CD14-positive monocyte (primary cell): Measurements from ENCODE around the gene RHOF. TPM values are rescaled to one million over a fixed set of nuclear protein-coding genes. Genes with fewer than 3 reads are reported as not detected.
A peak's percentile ranks its signal among the peaks of the same experiment; 100 is the strongest.

ENCODE experiments used
- DNase-seq, 3 donors: peaks; one replicate each; pipeline ENCODE4 v3.0.0-alpha.2; 2011 to 2022
- H2AFZ ChIP-seq: 2 replicates; pipeline ENCODE4 v1.6.0; 2012; ENCODE audit warnings: mild to moderate bottlenecking, low read depth, low read length, inconsistent platforms; ENCODE audit not compliant: insufficient read depth, poor library complexity, severe bottlenecking
- H3K27ac ChIP-seq, 2 donors: 1 replicate in 1 of 2; 2 replicates in 1 of 2; pipeline ENCODE4 v1.5.1; 2012 to 2013; ENCODE audit warnings: low read length in 2 of 2, control low read depth in 1 of 2, inconsistent platforms in 1 of 2, low read depth in 1 of 2, mild to moderate bottlenecking in 1 of 2
- H3K27me3 ChIP-seq, 2 donors: one replicate each; pipeline versions ENCODE4 v1.6.0 to v1.6.1; 2011 to 2013; ENCODE audit warnings: low read length in 2 of 2; ENCODE audit not compliant: control insufficient read depth in 2 of 2, insufficient read depth in 2 of 2
- H3K36me3 ChIP-seq, 2 donors: replicated peaks in 1 of 2; 1 replicate in 1 of 2; 2 replicates in 1 of 2; pipeline versions ENCODE4 v1.5.1 to v1.6.1; 2012 to 2013; ENCODE audit warnings: low read length in 2 of 2, control low read depth in 1 of 2, inconsistent platforms in 1 of 2, mild to moderate bottlenecking in 1 of 2; ENCODE audit not compliant: insufficient read depth in 2 of 2, control insufficient read depth in 1 of 2
- H3K4me1 ChIP-seq, 2 donors: 1 replicate in 1 of 2; 2 replicates in 1 of 2; pipeline versions ENCODE4 v1.5.1 to v1.6.1; 2012 to 2013; ENCODE audit warnings: low read length in 2 of 2, control low read depth in 1 of 2, inconsistent platforms in 1 of 2, mild to moderate bottlenecking in 1 of 2, moderate library complexity in 1 of 2; ENCODE audit not compliant: insufficient read depth in 2 of 2, control insufficient read depth in 1 of 2
- H3K4me2 ChIP-seq: replicated peaks from 2 replicates; pipeline ENCODE3; 2012; ENCODE audit warnings: low read length, moderate library complexity, mild to moderate bottlenecking; ENCODE audit not compliant: poor library complexity, severe bottlenecking; ENCODE audit errors: extremely low read depth
- H3K4me3 ChIP-seq, 3 experiments: fragments of 200-600 bp in 1 of 3; sonication (generic) in 1 of 3; replicated peaks in 1 of 3; 1 replicate in 2 of 3; 2 replicates in 1 of 3; pipeline ENCODE4 v1.5.1; 2011 to 2013; ENCODE audit warnings: low read length in 3 of 3, mild to moderate bottlenecking in 3 of 3, control low read depth in 2 of 3, low read depth in 2 of 3, inconsistent platforms in 1 of 3, moderate library complexity in 1 of 3
- H3K79me2 ChIP-seq: 2 replicates; pipeline ENCODE4 v1.6.0; 2012; ENCODE audit warnings: mild to moderate bottlenecking, control low read depth, inconsistent platforms, low read length, moderate library complexity; ENCODE audit not compliant: insufficient read depth
- H3K9ac ChIP-seq: 2 replicates; pipeline ENCODE4 v1.6.0; 2017; ENCODE audit warnings: low read length, mild to moderate bottlenecking; ENCODE audit not compliant: insufficient read depth, poor library complexity, severe bottlenecking
- H3K9me3 ChIP-seq, 2 donors: replicated peaks in 1 of 2; 1 replicate in 1 of 2; 2 replicates in 1 of 2; pipeline versions ENCODE4 v1.5.1 to v1.6.1; 2012 to 2013; ENCODE audit warnings: low read length in 2 of 2, control low read depth in 1 of 2; ENCODE audit not compliant: control insufficient read depth in 1 of 2, insufficient read depth in 1 of 2
- H4K20me1 ChIP-seq: 2 replicates; pipeline ENCODE4 v1.6.0; 2012; ENCODE audit warnings: mild to moderate bottlenecking, low read length, control low read depth, moderate library complexity; ENCODE audit not compliant: insufficient read depth
- H3K27ac Mint-ChIP-seq, 7 donors: one replicate each; pipeline ENCODE4 v1.8.0; 2020; ENCODE audit warnings: mild to moderate bottlenecking in 7 of 7, mixed read lengths in 7 of 7, moderate library complexity in 6 of 7, inconsistent platforms in 2 of 7
- H3K27me3 Mint-ChIP-seq, 3 donors: one replicate each; pipeline ENCODE4 v1.8.0; 2021 to 2022; ENCODE audit warnings: low read depth in 3 of 3, mild to moderate bottlenecking in 3 of 3, mixed read lengths in 3 of 3, moderate library complexity in 3 of 3, inconsistent platforms in 1 of 3
- H3K36me3 Mint-ChIP-seq, 2 donors: one replicate each; pipeline ENCODE4 v1.8.0; 2020; ENCODE audit warnings: mixed read lengths in 2 of 2, inconsistent platforms in 1 of 2, mild to moderate bottlenecking in 1 of 2
- H3K4me1 Mint-ChIP-seq: one replicate; pipeline ENCODE4 v1.8.0; 2020; ENCODE audit warnings: mild to moderate bottlenecking, mixed read lengths
- H3K4me3 Mint-ChIP-seq, 2 donors: one replicate each; pipeline ENCODE4 v1.8.0; 2020; ENCODE audit warnings: mild to moderate bottlenecking in 2 of 2, mixed read lengths in 2 of 2, moderate library complexity in 1 of 2
- H3K9me3 Mint-ChIP-seq, 7 donors: one replicate each; pipeline ENCODE4 v1.8.0; 2020 to 2022; ENCODE audit warnings: mixed read lengths in 7 of 7, mild to moderate bottlenecking in 6 of 7, moderate library complexity in 6 of 7, inconsistent platforms in 2 of 7
- CTCF ChIP-seq: fragments of 200-600 bp; IDR thresholded peaks from one replicate; pipeline ENCODE4 v1.8.0; 2022; ENCODE audit warnings: antibody characterized with exemption, mild to moderate bottlenecking
- WGBS: methylation state at CpG from one replicate; pipeline ENCODE4 v1.1.5; 2013; ENCODE audit warnings: missing lambda C conversion rate; ENCODE audit not compliant: insufficient coverage; 5-methylcytosine and 5-hydroxymethylcytosine counted together
- intact Hi-C, 2 donors: fragments of 100-400 bp; cut with micrococcal nuclease; formaldehyde crosslinking; loops; one replicate each; pipeline versions ENCODE4 v1.15.0 to v1.15.1; 2023
- polyA plus RNA-seq, 3 donors: library from polyadenylated mRNA; depleted of rRNA in 1 of 3; unstranded in 2 of 3; stranded (reverse) in 1 of 3; fragments of 300-500 nt in 2 of 3; fragments of >200 nt in 1 of 3; fragmentation: Illumina TruSeq in 2 of 3; gene quantifications; 1 replicate in 2 of 3; 2 replicates in 1 of 3; pipeline ENCODE4 v1.2.3, GENCODE V29; 2012 to 2021

The RHOF gene
- polyA plus RNA-seq, 3 donors, result 7.1 to 25.9 (median 13.6) TPM

- Histone ChIP-seq H3K9me3 (no peaks in the 10 kb centered on the region), H3K27ac (no peak overlapping the region), H4K20me1 (peaks cover 10% of the 10 kb centered on the region), H3K4me1 (peaks cover 7 to 20% of the 10 kb centered on the region in 2 donors), H3K79me2 (no peaks in the 10 kb centered on the region), H3K9ac (no peak overlapping the region), H3K4me3 (no peak overlapping the region), H2AFZ (no peak overlapping the region), H3K36me3 (peaks cover 24 to 31% of the 10 kb centered on the region in 2 donors), H3K4me2 (no peak overlapping the region), H3K27me3 (no peaks in the 10 kb centered on the region)
- DNase-seq, result peak; percentile 74 to 83 (median 80)
- intact Hi-C loops, result loop anchor here (1.0 to 10.0 kb wide), 4 partner anchors 18 to 282 kb away; no protein-coding TSS in a partner anchor
- no peak overlapping the region for H3K4me3 Mint-ChIP-seq
- peak; percentile 92 for TF ChIP-seq CTCF
- peaks cover 25 to 33% of the 10 kb centered on the region in 2 donors for H3K36me3 Mint-ChIP-seq
- H3K27me3 Mint-ChIP-seq, result peaks cover 0 to 1% (median 0%) of the 10 kb centered on the region in 3 donors
- no peaks in the 10 kb centered on the region for H3K9me3 Mint-ChIP-seq
- whole genome bisulfite sequencing, result 4% methylated on average over 4 of the region's 24 CpGs
- peaks cover 8% of the 10 kb centered on the region for H3K4me1 Mint-ChIP-seq
- H3K27ac Mint-ChIP-seq, result no peak overlapping the region
Observed at GRCh38 chr12:121776190-121777098, 17.0 kb downstream of the RHOF start.

DNA sequence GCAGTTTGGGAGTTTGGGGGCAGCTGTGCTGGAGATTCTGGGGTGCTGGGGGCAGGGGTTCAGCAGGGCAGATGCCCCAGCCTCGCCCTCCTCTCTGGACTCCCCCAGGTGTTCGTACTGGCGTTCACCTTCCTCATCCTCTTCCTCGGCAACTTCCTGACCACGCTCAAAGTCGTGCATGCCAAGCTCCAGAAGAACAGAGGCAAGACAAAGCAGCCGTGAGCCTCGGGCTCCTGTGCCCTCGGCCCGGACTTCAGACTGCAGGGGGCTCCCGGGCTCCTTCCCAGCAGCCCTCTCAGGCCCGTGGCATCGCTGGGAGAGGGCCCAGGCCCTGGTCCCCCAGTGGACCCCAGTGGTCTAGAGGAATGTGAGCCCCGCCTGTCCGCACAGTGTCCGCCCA lies 18.0 kb downstream of the RHOF start:
- Histone ChIP-seq H3K4me3 (no peak overlapping the region), H3K4me2 (no peak overlapping the region), H3K27me3 (no peaks in the 10 kb centered on the region), H3K27ac (no peak overlapping the region), H4K20me1 (peaks cover under 1% of the 10 kb centered on the region), H3K79me2 (no peaks in the 10 kb centered on the region), H3K36me3 (peaks cover 19 to 22% of the 10 kb centered on the region in 2 donors), H3K9me3 (no peaks in the 10 kb centered on the region), H3K9ac (no peak overlapping the region), H2AFZ (no peak overlapping the region), H3K4me1 (peaks cover 7 to 16% of the 10 kb centered on the region in 2 donors)
- H3K36me3 Mint-ChIP-seq, result peaks cover 18 to 26% of the 10 kb centered on the region in 2 donors
- no peak overlapping the region for H3K27ac Mint-ChIP-seq
- intact Hi-C loops, result loop anchor here (2.0 to 10.0 kb wide), 3 partner anchors 37 to 281 kb away; no protein-coding TSS in a partner anchor
- H3K4me3 Mint-ChIP-seq, result no peak overlapping the region
- peaks cover 0 to 1% (median 0%) of the 10 kb centered on the region in 3 donors for H3K27me3 Mint-ChIP-seq
- TF ChIP-seq CTCF, result no peak
- no peaks in the 10 kb centered on the region for H3K9me3 Mint-ChIP-seq
- DNase-seq, result no peak
- H3K4me1 Mint-ChIP-seq, result peaks cover 6% of the 10 kb centered on the region
- WGBS, result 82% methylated on average over 13 of the region's 16 CpGs
